ENCODE measurements around the gene GALNS. TPM values are rescaled to one million over a fixed set of nuclear protein-coding genes. Genes with fewer than 3 reads are reported as not detected.

Gene GALNS
- polyA plus RNA-seq, 2 of the 4 experiments (the other 2 are of a cell fraction) = 7.0 to 31.2 TPM

- peaks cover 56% of the 10 kb centered on the region for H3K4me1 ChIP-seq
- no peak overlapping the region for H3K4me3 ChIP-seq
- no peak for FAIRE-seq
- no peak overlapping the region for H3K4me2 ChIP-seq
- ATAC-seq = no peak
- 89% methylated on average over 9 of the region's 12 CpGs for WGBS (ENCODE audit: missing lambda C conversion rate)
- no peak for DNase-seq (ENCODE audit: low read depth in 1 of 2, low spot score in 1 of 2)
- no peaks in the 10 kb centered on the region for H3K9me3 ChIP-seq
- TF ChIP-seq E2F6 (IDR thresholded peaks at IDR 0.05; ENCODE audit: borderline replicate concordance, low read depth) = no peak
- no peak for TF ChIP-seq USF2 (IDR thresholded peaks at IDR 0.05)
- no peak for TF ChIP-seq POLR2A (IDR thresholded peaks at IDR 0.05; ENCODE audit: low read length)
- no peak for TF ChIP-seq GATA3 (IDR thresholded peaks at IDR 0.05; ENCODE audit: borderline replicate concordance)
- no peak for TF ChIP-seq PBX3 (IDR thresholded peaks at IDR 0.05)
- TF ChIP-seq NFE2L2 (conservative IDR thresholded peaks at IDR 0.05; ENCODE audit: low read length) = no peak
- no peak for TF ChIP-seq ESRRA (IDR thresholded peaks at IDR 0.05; ENCODE audit: borderline replicate concordance, low read length)
- no peak for TF ChIP-seq RAD21 (conservative IDR thresholded peaks at IDR 0.05 in 1 of 2, IDR thresholded peaks at IDR 0.05 in 1 of 2)
- TF ChIP-seq EP300 (IDR thresholded peaks at IDR 0.05) = no peak
- no peak for TF ChIP-seq TFCP2L1 (CRISPR knock-in tag; IDR thresholded peaks at IDR 0.05)
- no peak for TF ChIP-seq CBX8 (IDR thresholded peaks at IDR 0.05)
- no peak for TF ChIP-seq NR3C1 (IDR thresholded peaks at IDR 0.05)
- no peak for TF ChIP-seq RFX5 (IDR thresholded peaks at IDR 0.05)
- TF ChIP-seq HMGXB4 (CRISPR knock-in tag; IDR thresholded peaks at IDR 0.05; ENCODE audit: borderline replicate concordance) = no peak
- peak overlapping the region in 1 of 2 experiments; percentile 37; a peak in 1 of 6 replicates for H3K27ac ChIP-seq
- POLR2A ChIA-PET = no interaction called here
- CTCF ChIA-PET = interaction anchor here (1.5 to 31.8 kb wide), 2 partner anchors 14 to 25 kb away, joined by 4 to 596 read pairs; no protein-coding TSS in a partner anchor
These were observed 89.1 kb downstream of the GALNS start for GRCh38 chr16:88767546-88768070.

DNA sequence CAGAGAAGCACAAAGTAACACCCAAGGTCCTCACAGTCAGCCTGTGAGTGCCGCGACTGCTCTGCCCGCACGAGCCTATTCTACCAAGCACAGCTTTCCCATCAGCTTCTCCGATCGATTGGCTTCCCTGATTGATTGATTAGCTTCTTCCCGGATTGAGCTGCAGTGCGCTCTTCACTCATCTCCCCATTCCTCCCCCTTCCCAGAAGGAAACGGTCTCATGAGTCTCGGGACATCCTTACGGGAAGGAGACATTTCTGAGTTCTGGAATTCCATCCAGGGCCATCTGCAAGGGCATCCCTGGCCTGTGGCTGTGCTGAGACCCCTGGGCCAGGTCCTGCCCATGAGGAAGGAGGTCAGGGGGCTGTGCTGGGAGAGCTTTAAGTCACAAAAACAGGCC, 89.8 kb downstream of the GALNS start:
- no peak for ATAC-seq
- Histone ChIP-seq H3K9me3 (no peaks in the 10 kb centered on the region), H3K4me2 (no peak overlapping the region), H3K4me1 (peaks cover 62% of the 10 kb centered on the region), H3K27ac (no peak overlapping the region), H3K4me3 (no peak overlapping the region)
- POLR2A ChIA-PET = no interaction called here
- no peak for DNase-seq (ENCODE audit: low read depth in 1 of 2, low spot score in 1 of 2)
- WGBS (ENCODE audit: missing lambda C conversion rate) = 92% methylated on average over 11 of the region's 11 CpGs
- CTCF ChIA-PET = interaction anchor here (1.5 to 31.8 kb wide), 2 partner anchors 14 to 25 kb away, joined by 4 to 596 read pairs; no protein-coding TSS in a partner anchor
- FAIRE-seq = no peak
- TF ChIP-seq NFE2L2 (conservative IDR thresholded peaks at IDR 0.05; ENCODE audit: low read length) (no peak), HEYL (CRISPR knock-in tag; IDR thresholded peaks at IDR 0.05) (no peak), JUN (IDR thresholded peaks at IDR 0.05) (no peak), GATA3 (IDR thresholded peaks at IDR 0.05; ENCODE audit: borderline replicate concordance) (no peak), ESRRA (IDR thresholded peaks at IDR 0.05; ENCODE audit: borderline replicate concordance, low read length) (no peak), BHLHE40 (IDR thresholded peaks at IDR 0.05; ENCODE audit: low read depth, low read length) (no peak), FOXS1 (CRISPR knock-in tag; IDR thresholded peaks at IDR 0.05) (no peak), KDM5A (IDR thresholded peaks at IDR 0.05) (no peak), CBX8 (IDR thresholded peaks at IDR 0.05) (no peak), MYC (IDR thresholded peaks at IDR 0.05; ENCODE audit: borderline replicate concordance, low read length) (no peak), EHMT2 (IDR thresholded peaks at IDR 0.05; ENCODE audit: low read depth) (no peak), POLR2AphosphoS2 (conservative IDR thresholded peaks at IDR 0.05; ENCODE audit: low read length) (no peak), POLR2A (IDR thresholded peaks at IDR 0.05; ENCODE audit: low read length) (no peak), TFCP2L1 (CRISPR knock-in tag; IDR thresholded peaks at IDR 0.05) (no peak), MAFK (IDR thresholded peaks at IDR 0.05; ENCODE audit: partially characterized antibody) (no peak)
